Measurements from ENCODE around the gene DHX8.

Gene DHX8

DNA sequence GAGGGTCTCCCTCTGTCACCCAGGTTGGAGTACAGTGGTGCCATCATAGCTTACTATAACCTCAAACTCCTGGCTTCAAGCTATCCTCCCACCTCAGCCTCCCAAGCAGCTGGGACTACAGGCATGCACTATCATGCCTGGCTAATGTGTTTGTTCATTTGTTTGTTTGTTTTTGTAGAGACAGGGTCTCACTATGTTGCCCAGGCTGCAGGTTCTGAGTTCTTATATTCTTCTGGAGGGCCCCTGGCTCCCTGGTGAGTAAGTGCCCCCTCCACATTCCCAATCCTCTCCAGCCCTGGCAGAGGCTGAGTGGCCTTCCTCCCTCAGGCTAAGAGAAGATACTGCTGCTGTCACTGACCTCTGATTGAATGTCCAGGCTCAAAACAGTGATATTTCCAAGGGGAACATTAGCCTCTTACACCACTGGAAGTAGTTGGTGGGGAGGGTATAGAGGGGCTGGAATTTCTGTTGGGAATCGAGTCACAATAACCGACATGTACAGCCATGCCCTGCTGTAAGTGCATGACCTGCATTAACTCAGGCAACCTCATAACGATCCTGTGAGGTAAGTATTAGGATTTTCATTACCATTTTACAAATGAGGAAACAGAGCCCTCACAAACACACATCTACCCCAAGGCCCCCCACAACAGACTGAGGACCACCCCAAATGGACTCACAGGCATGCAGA lies 65.1 kb downstream of the DHX8 start:
- DNase-seq (ENCODE audit: low read depth): no peak
- TF ChIP-seq, protein P1, sequence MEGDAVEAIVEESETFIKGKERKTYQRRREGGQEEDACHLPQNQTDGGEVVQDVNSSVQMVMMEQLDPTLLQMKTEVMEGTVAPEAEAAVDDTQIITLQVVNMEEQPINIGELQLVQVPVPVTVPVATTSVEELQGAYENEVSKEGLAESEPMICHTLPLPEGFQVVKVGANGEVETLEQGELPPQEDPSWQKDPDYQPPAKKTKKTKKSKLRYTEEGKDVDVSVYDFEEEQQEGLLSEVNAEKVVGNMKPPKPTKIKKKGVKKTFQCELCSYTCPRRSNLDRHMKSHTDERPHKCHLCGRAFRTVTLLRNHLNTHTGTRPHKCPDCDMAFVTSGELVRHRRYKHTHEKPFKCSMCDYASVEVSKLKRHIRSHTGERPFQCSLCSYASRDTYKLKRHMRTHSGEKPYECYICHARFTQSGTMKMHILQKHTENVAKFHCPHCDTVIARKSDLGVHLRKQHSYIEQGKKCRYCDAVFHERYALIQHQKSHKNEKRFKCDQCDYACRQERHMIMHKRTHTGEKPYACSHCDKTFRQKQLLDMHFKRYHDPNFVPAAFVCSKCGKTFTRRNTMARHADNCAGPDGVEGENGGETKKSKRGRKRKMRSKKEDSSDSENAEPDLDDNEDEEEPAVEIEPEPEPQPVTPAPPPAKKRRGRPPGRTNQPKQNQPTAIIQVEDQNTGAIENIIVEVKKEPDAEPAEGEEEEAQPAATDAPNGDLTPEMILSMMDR (conservative IDR thresholded peaks at IDR 0.05; ENCODE audit: low read depth, low read length): no peak
- no peak overlapping the region for H3K4me3 ChIP-seq (ENCODE audit: low read length)

DNA sequence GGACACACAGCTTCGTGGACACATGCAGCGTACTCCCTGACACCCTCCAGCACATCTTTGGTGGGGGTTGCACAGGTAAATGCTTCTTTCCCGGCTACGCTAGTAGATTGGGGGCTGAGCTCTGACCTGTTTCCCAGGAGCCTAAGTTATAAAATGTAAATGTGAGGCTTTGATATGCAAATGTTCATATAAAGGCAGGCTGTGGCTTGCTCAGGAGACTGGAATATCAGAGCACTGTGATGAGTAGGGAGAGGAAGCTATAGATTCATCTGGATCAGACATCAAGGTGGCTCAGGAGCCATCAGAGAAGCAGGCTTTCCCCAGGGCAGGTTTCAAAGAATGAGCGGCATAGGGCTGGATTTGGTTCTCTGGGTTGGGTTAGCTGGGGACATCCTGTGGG lies 65.7 kb downstream of the DHX8 start:
- H3K4me3 ChIP-seq (ENCODE audit: low read length): no peak overlapping the region
- TF ChIP-seq, protein P1 (conservative IDR thresholded peaks at IDR 0.05; ENCODE audit: low read depth, low read length): no peak
- DNase-seq (ENCODE audit: low read depth): no peak

DNA sequence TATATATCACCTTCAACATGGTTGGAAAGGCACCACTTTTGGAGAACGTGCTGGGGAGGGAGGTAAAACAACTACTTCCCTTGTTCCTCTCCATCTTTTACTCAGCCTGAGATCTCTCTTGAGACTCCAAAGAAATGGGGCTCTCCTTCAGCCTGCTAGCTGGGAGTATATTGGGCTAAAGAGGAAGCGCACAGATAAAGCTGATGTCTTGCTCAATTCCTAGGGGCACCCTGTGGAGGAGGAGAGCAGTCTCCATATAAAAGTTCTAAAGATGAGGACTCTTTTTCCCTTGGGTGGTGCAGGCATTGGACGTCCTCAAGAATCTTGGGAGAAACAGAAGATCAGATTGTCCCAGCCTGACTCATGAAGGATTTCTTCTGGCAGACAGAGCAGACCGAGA lies 67.0 kb downstream of the DHX8 start:
- H3K4me3 ChIP-seq (ENCODE audit: low read length): no peak overlapping the region
- TF ChIP-seq, protein P1 (conservative IDR thresholded peaks at IDR 0.05; ENCODE audit: low read depth, low read length): no peak
- no peak for DNase-seq (ENCODE audit: low read depth)

DNA sequence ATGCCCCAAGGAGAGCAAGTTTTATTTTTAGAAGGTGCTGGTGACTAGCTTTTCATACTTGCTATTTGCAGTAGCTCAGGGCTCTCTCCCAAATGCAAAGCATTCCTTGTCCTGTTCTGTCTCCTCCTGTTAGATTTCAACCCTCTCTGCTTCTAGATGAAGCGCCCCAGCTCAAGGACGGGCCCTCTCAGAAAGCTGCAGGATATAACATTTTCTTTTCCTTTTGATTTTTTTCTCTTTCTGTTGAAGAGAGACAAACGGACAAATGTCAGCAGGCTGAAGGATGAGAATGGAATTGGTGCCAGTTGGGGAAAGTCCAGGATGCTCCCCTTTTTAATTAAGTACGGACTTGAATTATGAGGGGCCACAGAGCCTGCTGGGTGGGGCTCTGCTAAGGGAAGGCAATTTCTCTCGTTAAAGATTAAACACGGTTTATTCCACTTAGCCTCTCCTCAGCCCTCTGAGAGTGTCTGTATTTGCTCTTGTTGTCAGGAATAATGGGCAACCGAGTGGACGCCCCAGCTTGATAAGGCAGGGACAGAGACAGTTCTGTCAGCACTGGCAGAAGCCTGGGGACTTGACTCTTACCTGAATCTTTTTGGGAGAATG lies 68.6 kb downstream of the DHX8 start:
- no peak for DNase-seq (ENCODE audit: low read depth)
- no peak overlapping the region for H3K4me3 ChIP-seq (ENCODE audit: low read length)
- TF ChIP-seq, protein P1 (conservative IDR thresholded peaks at IDR 0.05; ENCODE audit: low read depth, low read length): no peak

DNA sequence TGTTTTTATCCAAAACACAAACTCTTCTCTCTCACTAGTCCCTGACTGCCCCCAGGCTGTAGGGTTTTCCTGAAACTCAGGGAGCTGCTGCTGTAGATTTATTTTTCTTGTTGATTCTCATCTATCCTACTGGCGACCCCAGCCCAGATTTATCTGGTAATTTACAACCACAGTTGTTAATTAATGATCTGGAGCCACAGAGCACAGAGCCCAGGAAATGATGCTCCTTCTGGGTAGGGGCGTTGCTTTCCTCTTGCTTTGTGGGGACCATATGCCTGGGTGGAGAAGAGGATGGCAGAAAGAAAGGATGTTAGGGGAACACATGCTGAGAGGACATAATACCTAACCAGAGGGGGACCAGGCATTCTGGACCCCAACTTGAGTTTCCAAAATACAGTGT lies 69.8 kb downstream of the DHX8 start:
- no peak overlapping the region for H3K4me3 ChIP-seq (ENCODE audit: low read length)
- no peak for DNase-seq (ENCODE audit: low read depth)
- TF ChIP-seq, protein P1 (conservative IDR thresholded peaks at IDR 0.05; ENCODE audit: low read depth, low read length): no peak

DNA sequence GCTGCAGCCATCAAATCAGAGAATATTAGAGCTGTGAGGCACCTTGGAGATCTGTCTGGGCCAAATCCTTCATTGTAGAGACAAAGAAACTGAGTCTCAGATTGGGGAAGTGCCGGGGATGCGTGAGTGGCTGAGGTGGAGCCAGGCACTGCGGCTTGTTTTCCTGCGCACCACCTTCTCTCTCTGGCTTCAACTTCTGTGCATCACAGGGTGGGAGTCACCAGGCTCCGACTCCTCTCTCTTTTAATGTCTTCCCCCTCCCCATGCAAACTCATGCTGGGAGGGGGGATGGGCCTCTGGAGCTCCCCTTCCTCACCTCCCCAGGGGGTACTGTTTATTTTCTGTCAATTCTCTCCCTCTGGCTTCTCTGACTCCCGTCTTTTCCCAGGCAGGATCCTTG lies 71.1 kb downstream of the DHX8 start:
- TF ChIP-seq, protein P1 (conservative IDR thresholded peaks at IDR 0.05; ENCODE audit: low read depth, low read length): no peak
- no peak overlapping the region for H3K4me3 ChIP-seq (ENCODE audit: low read length)
- DNase-seq (ENCODE audit: low read depth): no peak

DNA sequence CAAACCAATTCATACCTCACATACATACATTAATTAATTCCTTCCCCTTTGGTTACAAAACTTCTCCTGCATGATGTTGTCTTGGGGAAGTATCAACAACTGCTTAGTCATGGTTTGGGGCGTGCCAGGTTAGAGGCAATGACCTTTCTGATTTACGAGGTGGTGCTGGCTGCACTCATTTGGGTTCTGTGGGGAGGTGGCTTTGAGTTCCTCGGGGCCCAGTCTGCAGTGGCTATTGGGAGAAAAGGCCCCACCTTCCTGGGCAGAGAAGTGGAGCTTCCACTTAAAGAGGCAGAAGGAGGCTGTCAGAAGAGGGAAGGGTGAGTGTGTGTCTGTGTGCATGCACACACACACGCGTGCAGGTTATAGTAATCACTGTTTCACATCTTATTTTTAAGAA lies 72.5 kb downstream of the DHX8 start:
- TF ChIP-seq, protein P1 (conservative IDR thresholded peaks at IDR 0.05; ENCODE audit: low read depth, low read length): no peak
- no peak for DNase-seq (ENCODE audit: low read depth)
- H3K4me3 ChIP-seq (ENCODE audit: low read length): no peak overlapping the region

Measured in retinal pigment epithelial cell (primary cell).